ENCODE measurements around the gene ACTA2.

DNA sequence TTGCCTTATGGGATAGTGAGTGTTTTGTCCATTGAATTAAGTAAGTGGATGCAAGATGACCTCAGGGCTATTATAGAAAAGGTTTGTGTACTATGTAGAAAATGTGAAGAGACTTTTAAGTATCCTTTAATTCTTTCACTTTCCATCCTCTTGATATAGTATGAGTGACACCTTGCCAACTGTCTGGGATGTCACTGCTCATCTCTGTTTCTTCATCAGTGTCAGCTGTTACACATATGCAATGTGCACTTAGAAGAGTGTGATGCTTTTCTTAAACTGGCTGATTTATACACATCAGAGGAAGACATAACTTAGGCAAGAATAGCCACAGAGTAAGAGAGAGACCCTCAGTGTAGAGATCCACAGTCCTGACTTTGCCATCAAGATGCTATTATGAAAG lies 8.7 kb upstream of the ACTA2 start:
- TF ChIP-seq CTCF (IDR thresholded peaks at IDR 0.05) (no peak), ZFX (IDR thresholded peaks at IDR 0.05; ENCODE audit: borderline replicate concordance) (no peak)
